IgD-negative memory B cell (primary cell): ENCODE measurements around the gene KLHL2. TPM values are rescaled to one million over a fixed set of nuclear protein-coding genes. Genes with fewer than 3 reads are reported as not detected.

ENCODE experiments used
- H3K27ac Mint-ChIP-seq, 3 donors: one replicate each; pipeline ENCODE4 v1.8.0; 2020 to 2022; ENCODE audit warnings: mild to moderate bottlenecking in 3 of 3, mixed read lengths in 3 of 3, moderate library complexity in 1 of 3
- H3K27me3 Mint-ChIP-seq: one replicate; pipeline ENCODE4 v1.8.0; 2021; ENCODE audit warnings: mixed read lengths
- H3K36me3 Mint-ChIP-seq: one replicate; pipeline ENCODE4 v1.8.0; 2020; ENCODE audit warnings: mild to moderate bottlenecking, mixed read lengths
- H3K4me1 Mint-ChIP-seq, 3 donors: one replicate each; pipeline ENCODE4 v1.8.0; 2020 to 2022; ENCODE audit warnings: mixed read lengths in 3 of 3, mild to moderate bottlenecking in 1 of 3
- H3K4me3 Mint-ChIP-seq, 4 donors: one replicate each; pipeline ENCODE4 v1.8.0; 2020 to 2022; ENCODE audit warnings: mild to moderate bottlenecking in 4 of 4, mixed read lengths in 4 of 4, moderate library complexity in 3 of 4
- H3K9me3 Mint-ChIP-seq, 3 donors: one replicate each; pipeline ENCODE4 v1.8.0; 2020 to 2021; ENCODE audit warnings: mixed read lengths in 3 of 3, mild to moderate bottlenecking in 1 of 3
- polyA plus RNA-seq: library from polyadenylated mRNA; unstranded; fragments of 300-500 nt; fragmentation: Illumina TruSeq; gene quantifications from one replicate; pipeline ENCODE4 v1.2.3, GENCODE V29; 2021

The KLHL2 gene
- polyA plus RNA-seq, 1 donor from 2014 or later = 4.0 TPM

GRCh38 chr4:165309456-165309855 lies 102.1 kb downstream of the KLHL2 start:
- H3K36me3 Mint-ChIP-seq = peaks cover 7% of the 10 kb centered on the region
- no peak overlapping the region for H3K27ac Mint-ChIP-seq
- H3K9me3 Mint-ChIP-seq = no peaks in the 10 kb centered on the region
- no peaks in the 10 kb centered on the region for H3K27me3 Mint-ChIP-seq
- H3K4me1 Mint-ChIP-seq = peaks cover 0 to under 1% (median 0%) of the 10 kb centered on the region in 3 donors
- no peak overlapping the region for H3K4me3 Mint-ChIP-seq

- H3K36me3 Mint-ChIP-seq = peaks cover 9% of the 10 kb centered on the region
- no peaks in the 10 kb centered on the region for H3K4me1 Mint-ChIP-seq
Observed at GRCh38 chr4:165312506-165312905, 105.1 kb downstream of the KLHL2 start.

GRCh38 chr4:165319030-165319429 lies 111.7 kb downstream of the KLHL2 start:
- Mint-ChIP-seq H3K4me1 (peaks cover 0 to 2% (median 1%) of the 10 kb centered on the region in 3 donors), H3K4me3 (no peak overlapping the region), H3K27me3 (no peaks in the 10 kb centered on the region), H3K36me3 (peaks cover 6% of the 10 kb centered on the region), H3K27ac (no peak overlapping the region), H3K9me3 (no peaks in the 10 kb centered on the region)

More at GRCh38 chr4:165312506-165312905, 105.1 kb downstream of the KLHL2 start:
- no peak overlapping the region for H3K4me3 Mint-ChIP-seq
- H3K27ac Mint-ChIP-seq = no peak overlapping the region
- no peaks in the 10 kb centered on the region for H3K9me3 Mint-ChIP-seq
- H3K27me3 Mint-ChIP-seq = no peaks in the 10 kb centered on the region

- H3K36me3 Mint-ChIP-seq = peaks cover 6% of the 10 kb centered on the region
- H3K4me1 Mint-ChIP-seq = peaks cover 0 to 2% (median 1%) of the 10 kb centered on the region in 3 donors
- no peaks in the 10 kb centered on the region for H3K9me3 Mint-ChIP-seq
- H3K27ac Mint-ChIP-seq = no peak overlapping the region
- no peak overlapping the region for H3K4me3 Mint-ChIP-seq
- no peaks in the 10 kb centered on the region for H3K27me3 Mint-ChIP-seq
Observed at GRCh38 chr4:165319509-165319908, 112.1 kb downstream of the KLHL2 start.

- H3K4me1 Mint-ChIP-seq = peaks cover 0 to 15% (median 10%) of the 10 kb centered on the region in 3 donors
Observed at GRCh38 chr4:165324236-165324917, 117.0 kb downstream of the KLHL2 start.

GRCh38 chr4:165324918-165325304 lies 117.5 kb downstream of the KLHL2 start:
- H3K4me1 Mint-ChIP-seq = peaks cover 0 to 15% (median 12%) of the 10 kb centered on the region in 3 donors
- peak overlapping the region in 1 of 3 donors; percentile 67 for H3K27ac Mint-ChIP-seq
- H3K27me3 Mint-ChIP-seq = no peaks in the 10 kb centered on the region
- peaks cover 3% of the 10 kb centered on the region for H3K36me3 Mint-ChIP-seq
- no peak overlapping the region for H3K4me3 Mint-ChIP-seq
- no peaks in the 10 kb centered on the region for H3K9me3 Mint-ChIP-seq

More at GRCh38 chr4:165324236-165324917, 117.0 kb downstream of the KLHL2 start:
- no peaks in the 10 kb centered on the region for H3K27me3 Mint-ChIP-seq
- H3K4me3 Mint-ChIP-seq = peak overlapping the region in 1 of 4 donors; percentile 4
- H3K36me3 Mint-ChIP-seq = peaks cover 3% of the 10 kb centered on the region
- no peaks in the 10 kb centered on the region for H3K9me3 Mint-ChIP-seq
- H3K27ac Mint-ChIP-seq = no peak overlapping the region

- Mint-ChIP-seq H3K4me1 (peaks cover 5 to 16% (median 15%) of the 10 kb centered on the region in 3 donors), H3K27me3 (no peaks in the 10 kb centered on the region), H3K4me3 (peak overlapping the region in 2 of 4 donors; percentile 30 to 44), H3K9me3 (no peaks in the 10 kb centered on the region), H3K27ac (peak overlapping the region in 2 of 3 donors; percentile 67 to 79), H3K36me3 (peaks cover 6% of the 10 kb centered on the region)
Observed at GRCh38 chr4:165325732-165326512, 118.6 kb downstream of the KLHL2 start.

GRCh38 chr4:165326831-165327210 lies 119.5 kb downstream of the KLHL2 start:
- Mint-ChIP-seq H3K4me1 (peaks cover 6 to 21% (median 18%) of the 10 kb centered on the region in 3 donors), H3K27me3 (no peaks in the 10 kb centered on the region)

GRCh38 chr4:165327211-165328100 lies 120.1 kb downstream of the KLHL2 start, which contains the start of gene MSMO1:
Gene MSMO1, plus strand, starts transcription at chr4:165327669. Its CDS starts 5,702 bp downstream, at chr4:165333371.
- peaks cover 2% of the 10 kb centered on the region for H3K36me3 Mint-ChIP-seq
- H3K27ac Mint-ChIP-seq = no peak within 1 kb of the TSS
- no peaks in the 10 kb centered on the region for H3K9me3 Mint-ChIP-seq
- H3K27me3 Mint-ChIP-seq = no peaks in the 10 kb centered on the region
- no peak within 1 kb of the TSS for H3K4me3 Mint-ChIP-seq
- H3K4me1 Mint-ChIP-seq = peaks cover 13 to 27% (median 24%) of the 10 kb centered on the region in 3 donors

More at GRCh38 chr4:165326831-165327210, 119.5 kb downstream of the KLHL2 start:
- no peak overlapping the region for H3K27ac Mint-ChIP-seq
- no peak overlapping the region for H3K4me3 Mint-ChIP-seq
- no peaks in the 10 kb centered on the region for H3K9me3 Mint-ChIP-seq
- H3K36me3 Mint-ChIP-seq = peaks cover 2% of the 10 kb centered on the region

- Mint-ChIP-seq H3K4me3 (no peak overlapping the region), H3K36me3 (peaks cover 2% of the 10 kb centered on the region), H3K27me3 (no peaks in the 10 kb centered on the region), H3K9me3 (no peaks in the 10 kb centered on the region), H3K27ac (no peak overlapping the region), H3K4me1 (peaks cover 17 to 30% (median 27%) of the 10 kb centered on the region in 3 donors)
Observed at GRCh38 chr4:165328101-165328425, 120.7 kb downstream of the KLHL2 start.

- Mint-ChIP-seq H3K4me1 (peaks cover 17 to 30% (median 27%) of the 10 kb centered on the region in 3 donors), H3K36me3 (peaks cover 2% of the 10 kb centered on the region), H3K9me3 (no peaks in the 10 kb centered on the region), H3K4me3 (no peak overlapping the region), H3K27ac (no peak overlapping the region), H3K27me3 (no peaks in the 10 kb centered on the region)
Observed at GRCh38 chr4:165328708-165329107, 121.3 kb downstream of the KLHL2 start.

- H3K27ac Mint-ChIP-seq = no peak overlapping the region
- H3K4me3 Mint-ChIP-seq = no peak overlapping the region
Observed at GRCh38 chr4:165330071-165330470, 122.7 kb downstream of the KLHL2 start.

GRCh38 chr4:165330666-165331065 lies 123.3 kb downstream of the KLHL2 start:
- no peaks in the 10 kb centered on the region for H3K27me3 Mint-ChIP-seq
- H3K9me3 Mint-ChIP-seq = no peaks in the 10 kb centered on the region
- peak overlapping the region in 2 of 4 donors; percentile 4 to 30 for H3K4me3 Mint-ChIP-seq
- peaks cover 2% of the 10 kb centered on the region for H3K36me3 Mint-ChIP-seq
- H3K4me1 Mint-ChIP-seq = peaks cover 21 to 29% (median 28%) of the 10 kb centered on the region in 3 donors
- H3K27ac Mint-ChIP-seq = peak overlapping the region in 1 of 3 donors; percentile 63

More at GRCh38 chr4:165330071-165330470, 122.7 kb downstream of the KLHL2 start:
- Mint-ChIP-seq H3K36me3 (peaks cover 2% of the 10 kb centered on the region), H3K27me3 (no peaks in the 10 kb centered on the region), H3K4me1 (peaks cover 24 to 30% (median 27%) of the 10 kb centered on the region in 3 donors), H3K9me3 (no peaks in the 10 kb centered on the region)

GRCh38 chr4:165331359-165331758 lies 124.0 kb downstream of the KLHL2 start:
- Mint-ChIP-seq H3K4me3 (no peak overlapping the region), H3K36me3 (peaks cover 2% of the 10 kb centered on the region), H3K27ac (peak overlapping the region in 1 of 3 donors; percentile 63), H3K4me1 (peaks cover 16 to 29% (median 22%) of the 10 kb centered on the region in 3 donors), H3K9me3 (no peaks in the 10 kb centered on the region), H3K27me3 (no peaks in the 10 kb centered on the region)
